ENCODE results near the gene RICTOR. TPM values are rescaled to one million over a fixed set of nuclear protein-coding genes. Genes with fewer than 3 reads are reported as not detected.

Gene RICTOR
- total and polyA plus RNA-seq, 4 experiments from 2014 or later = 6.7 to 94.9 (median 51.8) TPM

GRCh38 chr5:39082995-39083394 lies 8.8 kb upstream of the RICTOR start:
- no peaks in the 10 kb centered on the region for H3K36me3 Mint-ChIP-seq
- Histone ChIP-seq H3K27me3 (ENCODE audit: insufficient read depth, low read length) (peaks cover 16% of the 10 kb centered on the region), H3K4me3 (ENCODE audit: low read length in 2 of 2) (no peak overlapping the region), H3K9me3 (ENCODE audit: control insufficient read depth in 1 of 2, low read length in 2 of 2) (no peaks in the 10 kb centered on the region), H3K4me1 (ENCODE audit: insufficient read depth, low read length) (peaks cover 3% of the 10 kb centered on the region), H3K27ac (ENCODE audit: low read depth, low read length) (no peak overlapping the region), H3K36me3 (ENCODE audit: insufficient read depth, low read length) (no peaks in the 10 kb centered on the region)
- CTCF ChIA-PET (ENCODE audit: partially characterized antibody) = interaction anchor here (6.1 kb wide), 1 partner anchor 79 kb away, joined by 64 read pairs; no protein-coding TSS in a partner anchor
- peaks cover 0 to 12% (median 6%) of the 10 kb centered on the region in 8 donors for H3K9me3 Mint-ChIP-seq
- H3K4me1 Mint-ChIP-seq = peaks cover 0 to 5% (median 3%) of the 10 kb centered on the region in 4 donors
- DNase-seq = no peak
- peak overlapping the region in 1 of 8 donors; percentile 52 for H3K4me3 Mint-ChIP-seq
- H3K27ac Mint-ChIP-seq = no peak overlapping the region
- POLR2A ChIA-PET (ENCODE audit: partially characterized antibody) = no interaction called here
- H3K27me3 Mint-ChIP-seq = peaks cover 31 to 48% of the 10 kb centered on the region in 2 donors
- intact Hi-C loops (cut with micrococcal nuclease) = no loop called here

- Histone ChIP-seq H3K27ac (ENCODE audit: low read depth, low read length) (no peak overlapping the region), H3K27me3 (ENCODE audit: insufficient read depth, low read length) (peaks cover 29% of the 10 kb centered on the region), H3K9me3 (ENCODE audit: control insufficient read depth in 1 of 2, low read length in 2 of 2) (no peaks in the 10 kb centered on the region), H3K36me3 (ENCODE audit: insufficient read depth, low read length) (no peaks in the 10 kb centered on the region), H3K4me1 (ENCODE audit: insufficient read depth, low read length) (peaks cover 15% of the 10 kb centered on the region), H3K4me3 (ENCODE audit: low read length in 2 of 2) (no peak overlapping the region)
- POLR2A ChIA-PET (ENCODE audit: partially characterized antibody) = interaction anchor here (1.5 to 2.5 kb wide), 2 partner anchors 18 to 75 kb away, joined by 4 to 10 read pairs; no protein-coding TSS in a partner anchor
- H3K4me1 Mint-ChIP-seq = peaks cover 8 to 15% (median 11%) of the 10 kb centered on the region in 4 donors
- no peak overlapping the region for H3K4me3 Mint-ChIP-seq
- intact Hi-C loops (cut with micrococcal nuclease) = loop anchor here (2.0 kb wide), 2 partner anchors 76 to 640 kb away; no protein-coding TSS in a partner anchor
- no peaks in the 10 kb centered on the region for H3K36me3 Mint-ChIP-seq
- DNase-seq = peak in 2 of 5 donors; percentile 27 to 31
- H3K9me3 Mint-ChIP-seq = peaks cover 0 to 14% (median 6%) of the 10 kb centered on the region in 8 donors
- CTCF ChIA-PET (ENCODE audit: partially characterized antibody) = interaction anchor here (0.6 to 6.1 kb wide), 38 partner anchors 9 to 639 kb away, joined by 3 to 64 read pairs (median 5); no protein-coding TSS in a partner anchor
- peak overlapping the region in 1 of 7 donors; percentile 70 for H3K27ac Mint-ChIP-seq
- H3K27me3 Mint-ChIP-seq = peaks cover 31 to 47% of the 10 kb centered on the region in 2 donors
These were observed 6.5 kb upstream of the RICTOR start for GRCh38 chr5:39080597-39081204.

DNA sequence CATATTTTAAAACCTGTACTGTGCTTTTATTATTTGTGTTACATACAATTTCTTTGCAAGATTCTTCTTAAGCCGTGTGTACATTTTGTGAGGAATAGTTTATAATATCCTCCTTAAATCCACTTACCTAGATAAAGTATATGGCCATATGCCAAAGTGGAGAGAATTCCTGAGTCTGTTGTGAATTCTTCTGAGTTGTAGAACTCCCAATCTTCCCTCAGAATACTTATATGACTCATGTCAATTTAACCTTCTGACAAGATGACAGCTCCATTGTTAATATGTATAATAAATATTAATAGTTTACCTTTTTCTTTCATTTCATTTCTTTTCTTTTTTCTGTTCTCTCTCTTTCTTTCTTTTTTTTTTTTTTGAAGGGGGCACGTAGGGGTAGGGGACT lies 6.0 kb upstream of the RICTOR start:
- H3K9me3 Mint-ChIP-seq = peaks cover 0 to 14% (median 6%) of the 10 kb centered on the region in 8 donors
- intact Hi-C loops (cut with micrococcal nuclease) = loop anchor here (2.0 kb wide), 2 partner anchors 75 to 639 kb away; no protein-coding TSS in a partner anchor

DNA sequence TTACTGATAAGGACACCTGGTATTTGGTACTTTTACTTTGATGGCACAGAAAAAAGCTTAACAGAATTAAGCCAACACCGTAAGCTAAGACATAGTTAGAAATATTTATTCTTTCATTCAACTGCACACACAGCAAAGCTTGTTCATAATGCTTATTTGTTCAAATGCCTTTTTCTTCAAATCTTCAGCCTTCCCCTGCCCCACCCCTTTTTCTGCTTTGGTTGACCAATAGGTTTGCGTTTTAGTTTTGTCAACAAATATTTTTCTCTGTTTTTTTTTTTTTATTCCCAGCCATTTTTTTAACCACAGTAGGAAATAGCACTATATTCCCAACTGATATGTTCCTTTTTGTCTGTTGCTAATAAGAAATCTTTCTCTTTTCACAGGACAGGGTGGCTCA lies 4.9 kb upstream of the RICTOR start:
- Mint-ChIP-seq H3K27ac (no peak overlapping the region), H3K9me3 (peaks cover 0 to 16% (median 7%) of the 10 kb centered on the region in 8 donors), H3K36me3 (peaks cover 0 to 2% of the 10 kb centered on the region in 2 donors), H3K4me3 (no peak overlapping the region), H3K27me3 (peaks cover 30 to 47% of the 10 kb centered on the region in 2 donors), H3K4me1 (peaks cover 10 to 22% (median 17%) of the 10 kb centered on the region in 4 donors)
- H3K9me3 ChIP-seq (ENCODE audit: control insufficient read depth in 1 of 2, low read length in 2 of 2) = no peaks in the 10 kb centered on the region
- intact Hi-C loops (cut with micrococcal nuclease) = no loop called here
- ChIA-PET CTCF (ENCODE audit: partially characterized antibody) (interaction anchor here (1.5 to 6.1 kb wide), 6 partner anchors 7 to 638 kb away, joined by 4 to 64 read pairs (median 16); no protein-coding TSS in a partner anchor), POLR2A (ENCODE audit: partially characterized antibody) (no interaction called here)
- H3K4me1 ChIP-seq (ENCODE audit: insufficient read depth, low read length) = peaks cover 20% of the 10 kb centered on the region
- H3K27ac ChIP-seq (ENCODE audit: low read depth, low read length) = no peak overlapping the region
- H3K27me3 ChIP-seq (ENCODE audit: insufficient read depth, low read length) = peaks cover 29% of the 10 kb centered on the region
- no peak overlapping the region for H3K4me3 ChIP-seq (ENCODE audit: low read length in 2 of 2)
- no peaks in the 10 kb centered on the region for H3K36me3 ChIP-seq (ENCODE audit: insufficient read depth, low read length)
- no peak for DNase-seq

More for the DNA sequence above, 6.0 kb upstream of the RICTOR start:
- Histone ChIP-seq H3K27me3 (ENCODE audit: insufficient read depth, low read length) (peaks cover 29% of the 10 kb centered on the region), H3K4me1 (ENCODE audit: insufficient read depth, low read length) (peaks cover 19% of the 10 kb centered on the region), H3K4me3 (ENCODE audit: low read length in 2 of 2) (no peak overlapping the region), H3K36me3 (ENCODE audit: insufficient read depth, low read length) (no peaks in the 10 kb centered on the region), H3K27ac (ENCODE audit: low read depth, low read length) (no peak overlapping the region), H3K9me3 (ENCODE audit: control insufficient read depth in 1 of 2, low read length in 2 of 2) (no peaks in the 10 kb centered on the region)
- CTCF ChIA-PET (ENCODE audit: partially characterized antibody) = interaction anchor here (0.8 to 6.1 kb wide), 25 partner anchors 8 to 639 kb away, joined by 3 to 64 read pairs (median 6); no protein-coding TSS in a partner anchor
- POLR2A ChIA-PET (ENCODE audit: partially characterized antibody) = interaction anchor here (2.5 kb wide), 1 partner anchor 19 kb away, joined by 10 read pairs; no protein-coding TSS in a partner anchor
- Mint-ChIP-seq H3K4me1 (peaks cover 10 to 19% (median 14%) of the 10 kb centered on the region in 4 donors), H3K4me3 (no peak overlapping the region), H3K27ac (peak overlapping the region in 1 of 7 donors; percentile 70), H3K27me3 (peaks cover 30 to 47% of the 10 kb centered on the region in 2 donors), H3K36me3 (no peaks in the 10 kb centered on the region)
- no peak for DNase-seq

DNA sequence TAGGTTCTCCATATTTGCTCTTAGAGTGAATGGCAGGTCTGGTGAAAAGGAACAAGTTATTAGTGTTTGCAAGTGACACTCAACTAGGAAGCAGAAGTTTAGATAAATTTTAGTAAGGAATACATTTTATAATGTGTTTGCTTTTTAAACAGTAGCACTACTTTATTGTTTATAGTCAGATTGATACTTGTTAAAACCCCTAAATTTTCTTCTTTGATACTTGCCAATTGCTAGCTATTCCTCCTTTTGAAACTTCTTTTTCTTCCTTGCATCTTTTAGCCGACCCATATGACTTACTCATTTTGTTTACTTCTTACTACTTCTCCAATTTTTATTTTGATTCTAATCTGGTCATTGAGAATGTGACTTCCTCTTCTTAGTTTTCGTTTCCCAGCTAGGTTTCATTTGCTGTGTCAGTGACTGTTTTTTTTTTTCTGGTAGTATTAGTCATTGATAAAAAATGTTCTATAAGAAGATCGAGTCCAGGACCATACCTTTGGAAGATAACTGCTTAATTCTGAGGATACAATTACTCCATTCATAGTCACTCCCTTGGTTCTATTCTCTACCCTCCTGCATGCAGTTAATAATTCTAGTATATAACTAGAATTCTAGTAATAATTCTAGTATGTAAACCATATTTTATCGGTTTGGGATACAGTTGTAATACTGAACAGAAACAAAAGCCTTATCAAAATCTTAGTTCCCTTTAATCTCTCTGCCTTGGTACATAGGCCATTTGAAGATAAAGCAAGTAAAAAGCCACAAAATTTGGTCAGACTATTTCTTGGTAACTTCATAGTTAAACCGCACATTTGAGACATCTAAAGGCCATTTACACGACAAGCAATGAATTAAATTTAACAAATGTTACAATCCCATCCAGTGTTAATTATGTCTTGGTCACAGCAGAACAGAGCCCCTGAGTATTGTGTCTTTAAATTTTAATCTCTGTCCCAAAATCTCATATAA lies 2.8 kb upstream of the RICTOR start:
- Mint-ChIP-seq H3K4me1 (peaks cover 13 to 37% (median 25%) of the 10 kb centered on the region in 4 donors), H3K27me3 (peaks cover 22 to 33% of the 10 kb centered on the region in 2 donors), H3K27ac (peak overlapping the region in 6 of 7 donors; percentile 3 to 99 (median 32)), H3K9me3 (peaks cover 0 to 6% (median 0%) of the 10 kb centered on the region in 8 donors), H3K36me3 (peaks cover 0 to 13% of the 10 kb centered on the region in 2 donors), H3K4me3 (peak overlapping the region in 5 of 8 donors; percentile 6 to 74 (median 33))
- peaks cover 29% of the 10 kb centered on the region for H3K4me1 ChIP-seq (ENCODE audit: insufficient read depth, low read length)
- intact Hi-C loops (cut with micrococcal nuclease) = no loop called here
- H3K9me3 ChIP-seq (ENCODE audit: control insufficient read depth in 1 of 2, low read length in 2 of 2) = no peaks in the 10 kb centered on the region
- no peak overlapping the region for H3K27ac ChIP-seq (ENCODE audit: low read depth, low read length)
- ChIA-PET CTCF (ENCODE audit: partially characterized antibody) (interaction anchor here (0.7 kb wide), 1 partner anchor 71 kb away, joined by 4 read pairs; no protein-coding TSS in a partner anchor), POLR2A (ENCODE audit: partially characterized antibody) (no interaction called here)
- peaks cover 25% of the 10 kb centered on the region for H3K27me3 ChIP-seq (ENCODE audit: insufficient read depth, low read length)
- H3K4me3 ChIP-seq (ENCODE audit: low read length in 2 of 2) = no peak overlapping the region
- DNase-seq = no peak
- no peaks in the 10 kb centered on the region for H3K36me3 ChIP-seq (ENCODE audit: insufficient read depth, low read length)

DNA sequence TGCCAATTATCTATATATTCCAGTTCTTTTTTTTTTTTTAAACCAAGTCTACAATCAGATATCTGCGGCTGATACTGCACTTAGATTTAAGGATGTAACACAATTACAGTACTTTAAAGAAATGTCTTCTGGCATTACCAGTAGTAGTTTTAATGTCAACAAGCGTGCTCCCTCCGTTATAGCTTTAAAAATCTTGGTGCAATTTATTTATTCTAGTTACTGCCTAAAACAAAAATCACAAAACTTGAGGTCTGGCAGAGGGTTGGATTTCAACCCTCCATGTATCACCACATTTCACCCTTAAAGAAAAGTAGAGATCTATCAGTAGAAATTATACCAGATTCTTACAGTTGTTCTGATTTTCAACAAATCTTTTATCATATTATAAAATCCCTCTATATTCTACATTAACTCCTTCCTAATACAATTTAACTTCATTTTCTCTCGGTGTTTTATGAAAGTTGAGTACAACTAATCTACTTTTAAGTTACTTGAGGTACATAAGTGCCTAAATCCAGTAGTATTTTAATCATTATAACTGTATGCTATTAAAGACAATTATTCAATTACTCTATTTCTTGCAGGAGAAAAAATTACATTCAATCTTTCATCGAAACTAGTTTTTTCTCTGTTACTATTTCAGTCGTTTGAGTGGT lies 2.0 kb upstream of the RICTOR start:
- intact Hi-C loops (cut with micrococcal nuclease) = no loop called here
- H3K4me1 ChIP-seq (ENCODE audit: insufficient read depth, low read length) = peaks cover 37% of the 10 kb centered on the region
- Mint-ChIP-seq H3K4me3 (peak overlapping the region in 3 of 8 donors; percentile 31 to 70 (median 58)), H3K36me3 (peaks cover 0 to 16% of the 10 kb centered on the region in 2 donors), H3K9me3 (peaks cover 0 to 6% (median 0%) of the 10 kb centered on the region in 8 donors), H3K4me1 (peaks cover 19 to 45% (median 32%) of the 10 kb centered on the region in 4 donors), H3K27ac (peak overlapping the region in 1 of 7 donors; percentile 99), H3K27me3 (peaks cover 18 to 27% of the 10 kb centered on the region in 2 donors)
- H3K4me3 ChIP-seq (ENCODE audit: low read length in 2 of 2) = no peak overlapping the region
- DNase-seq = no peak
- H3K27ac ChIP-seq (ENCODE audit: low read depth, low read length) = no peak overlapping the region
- CTCF ChIA-PET (ENCODE audit: partially characterized antibody) = interaction anchor here (0.7 kb wide), 1 partner anchor 71 kb away, joined by 4 read pairs; no protein-coding TSS in a partner anchor
- H3K27me3 ChIP-seq (ENCODE audit: insufficient read depth, low read length) = peaks cover 25% of the 10 kb centered on the region
- no peaks in the 10 kb centered on the region for H3K9me3 ChIP-seq (ENCODE audit: control insufficient read depth in 1 of 2, low read length in 2 of 2)
- H3K36me3 ChIP-seq (ENCODE audit: insufficient read depth, low read length) = no peaks in the 10 kb centered on the region
- POLR2A ChIA-PET (ENCODE audit: partially characterized antibody) = no interaction called here

All from CD4-positive, alpha-beta memory T cell (primary cell).